NB4 (cell line): ENCODE measurements around the gene LDLRAD4.

Source experiments
- DNase-seq: peaks from one replicate; pipeline ENCODE4 v3.0.0; 2010; ENCODE audit warnings: low read depth
- H3K4me3 ChIP-seq: one replicate; pipeline ENCODE4 v1.5.1; 2011; ENCODE audit warnings: mild to moderate bottlenecking, low read depth, low read length, moderate library complexity
- CTCF ChIP-seq: IDR thresholded peaks from one replicate; pipeline ENCODE4 v1.5.1; 2012; ENCODE audit warnings: low read depth, low read length
- MYC ChIP-seq: IDR thresholded peaks from 2 replicates; pipeline ENCODE4 v1.6.1; 2011; ENCODE audit warnings: low read depth, low read length
- POLR2A ChIP-seq: IDR thresholded peaks from 2 replicates; pipeline ENCODE4 v1.6.1; 2011; ENCODE audit warnings: mild to moderate bottlenecking; ENCODE audit not compliant: insufficient read length; ENCODE audit errors: extremely low read depth
- TF ChIP-seq, protein P1 (sequence below): IDR thresholded peaks from 2 replicates; pipeline ENCODE4 v1.6.1; 2011; ENCODE audit warnings: low read depth, low read length

Gene LDLRAD4

GRCh38 chr18:13303756-13304364 is 85.3 kb downstream of the LDLRAD4 start:
- H3K4me3 ChIP-seq: no peak overlapping the region
- DNase-seq: no peak
- no peak for TF ChIP-seq CTCF
- TF ChIP-seq, protein P1, sequence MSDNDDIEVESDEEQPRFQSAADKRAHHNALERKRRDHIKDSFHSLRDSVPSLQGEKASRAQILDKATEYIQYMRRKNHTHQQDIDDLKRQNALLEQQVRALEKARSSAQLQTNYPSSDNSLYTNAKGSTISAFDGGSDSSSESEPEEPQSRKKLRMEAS: no peak
- no peak for TF ChIP-seq POLR2A
- TF ChIP-seq MYC: no peak

DNA sequence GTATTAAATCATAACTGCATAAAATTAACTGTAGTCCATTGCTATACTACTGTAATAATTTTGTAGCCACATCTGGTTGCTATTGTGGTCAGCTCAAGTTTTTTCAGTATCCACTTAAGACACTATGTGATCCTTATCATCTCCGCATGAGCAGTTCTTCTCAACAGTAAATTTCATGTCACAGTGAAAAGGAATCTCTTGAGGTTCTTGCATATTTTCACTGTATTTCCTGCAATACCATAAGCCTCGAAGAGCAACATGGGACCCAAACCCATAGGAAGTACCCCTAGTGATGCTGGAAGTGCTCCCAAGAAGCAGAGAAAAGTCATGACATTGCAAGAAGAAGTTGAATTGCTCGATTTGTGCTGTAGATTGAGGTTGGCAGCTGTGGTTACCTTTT is 86.7 kb downstream of the LDLRAD4 start:
- no peak for DNase-seq
- TF ChIP-seq CTCF (no peak), POLR2A (no peak), MYC (no peak)
- TF ChIP-seq, protein P1: no peak

GRCh38 chr18:13306583-13306982 is 88.0 kb downstream of the LDLRAD4 start:
- H3K4me3 ChIP-seq: no peak overlapping the region
- DNase-seq: no peak
- TF ChIP-seq, protein P1: no peak
- TF ChIP-seq MYC (no peak), POLR2A (no peak), CTCF (no peak)

More for the DNA sequence above, 86.7 kb downstream of the LDLRAD4 start:
- H3K4me3 ChIP-seq: no peak overlapping the region

- TF ChIP-seq POLR2A (no peak), CTCF (no peak), MYC (no peak)
- TF ChIP-seq, protein P1: no peak
- H3K4me3 ChIP-seq: no peak overlapping the region
- no peak for DNase-seq
Measured at GRCh38 chr18:13308369-13308768, 89.8 kb downstream of the LDLRAD4 start.

GRCh38 chr18:13309031-13309747 is 90.6 kb downstream of the LDLRAD4 start:
- no peak overlapping the region for H3K4me3 ChIP-seq
- DNase-seq: no peak
- TF ChIP-seq MYC (no peak), CTCF (no peak), POLR2A (no peak)
- TF ChIP-seq, protein P1: no peak
